GM12873 (cell line): ENCODE data around the gene MDH1.

ENCODE experiments used
- CTCF ChIP-seq: IDR thresholded peaks from 2 replicates; pipeline ENCODE4 v1.5.1; 2012; ENCODE audit warnings: low read depth, mild to moderate bottlenecking, moderate library complexity, low read length, control low read depth; ENCODE audit not compliant: insufficient read depth; ENCODE audit errors: missing control alignments

The MDH1 gene

GRCh38 chr2:63614983-63615945, 26.5 kb downstream of the MDH1 start:
- no peak for TF ChIP-seq CTCF

GRCh38 chr2:63617366-63617765, 28.6 kb downstream of the MDH1 start:
- no peak for TF ChIP-seq CTCF

- no peak for TF ChIP-seq CTCF
Observed at GRCh38 chr2:63619328-63619727, 30.6 kb downstream of the MDH1 start.

GRCh38 chr2:63622751-63623150, 34.0 kb downstream of the MDH1 start:
- TF ChIP-seq CTCF, result no peak

GRCh38 chr2:63627866-63628265, 39.1 kb downstream of the MDH1 start:
- TF ChIP-seq CTCF, result no peak

- TF ChIP-seq CTCF, result no peak
Observed at GRCh38 chr2:63628403-63628942, 39.7 kb downstream of the MDH1 start.

- TF ChIP-seq CTCF, result no peak
Observed at GRCh38 chr2:63631501-63631900, 42.7 kb downstream of the MDH1 start.
